NCI-H345 (cell line): Measurements from ENCODE around the gene RTEL1.
A peak's percentile ranks its signal among the peaks of the same experiment; 100 is the strongest.
"Not testable (repeated sequence)": the region's sequence is repeated elsewhere in the genome, so short reads cannot be mapped to it uniquely, and the experiment has no call there.

Experiments used
- DNase-seq: peaks from one replicate; lab custom pipeline; 2025; lab: John Stamatoyannopoulos, UW

RTEL1 gene

GRCh38 chr20:63652192-63652980 is 5.7 kb upstream of the RTEL1 start:
- peak; percentile 63 for DNase-seq

- DNase-seq, result peak; percentile 92
These were observed 4.8 kb upstream of the RTEL1 start, which contains the start of gene STMN3 for GRCh38 chr20:63653041-63653973. Gene STMN3 (minus strand): TSS chr20:63653424. CDS start chr20:63653345, 79 bp downstream.

- DNase-seq, result no peak
These were observed 4.0 kb upstream of the RTEL1 start for GRCh38 chr20:63653974-63654668.

- peak; percentile 20 for DNase-seq
These were observed 2.9 kb upstream of the RTEL1 start for GRCh38 chr20:63655249-63655648.

GRCh38 chr20:63656451-63656850 is 1.7 kb upstream of the RTEL1 start:
- no peak for DNase-seq

- DNase-seq, result no peak
These were observed 714 bp upstream of the RTEL1 start for GRCh38 chr20:63657260-63657936.

- DNase-seq, result no peak
These were observed 656 bp downstream of the RTEL1 start for GRCh38 chr20:63658749-63659187.

- no peak for DNase-seq
These were observed 1.3 kb downstream of the RTEL1 start for GRCh38 chr20:63659370-63659769.

- not testable (repeated sequence) for DNase-seq
These were observed 2.1 kb downstream of the RTEL1 start for GRCh38 chr20:63660174-63660573.

- DNase-seq, result no peak
These were observed 2.5 kb downstream of the RTEL1 start for GRCh38 chr20:63660622-63661021.

- DNase-seq, result no peak
These were observed 3.0 kb downstream of the RTEL1 start for GRCh38 chr20:63661108-63661507.

- no peak for DNase-seq
These were observed 4.1 kb downstream of the RTEL1 start for GRCh38 chr20:63661959-63662812.

- DNase-seq, result no peak
These were observed 4.7 kb downstream of the RTEL1 start for GRCh38 chr20:63662813-63663189.

- no peak for DNase-seq
These were observed 5.4 kb downstream of the RTEL1 start for GRCh38 chr20:63663332-63664066.

- DNase-seq, result no peak
These were observed 6.2 kb downstream of the RTEL1 start for GRCh38 chr20:63664143-63664851.

GRCh38 chr20:63664861-63665594 is 6.9 kb downstream of the RTEL1 start:
- DNase-seq, result no peak

- DNase-seq, result no peak
These were observed 7.6 kb downstream of the RTEL1 start for GRCh38 chr20:63665708-63666107.

- DNase-seq, result no peak
These were observed 9.7 kb downstream of the RTEL1 start for GRCh38 chr20:63667858-63668257.

GRCh38 chr20:63668351-63668750 is 10.2 kb downstream of the RTEL1 start:
- DNase-seq, result no peak
